ENCODE measurements around the gene CHGA. TPM values are rescaled to one million over a fixed set of nuclear protein-coding genes. Genes with fewer than 3 reads are reported as not detected.

The CHGA gene
- total RNA-seq, 1 experiment from 2014 or later, result not detected

DNA sequence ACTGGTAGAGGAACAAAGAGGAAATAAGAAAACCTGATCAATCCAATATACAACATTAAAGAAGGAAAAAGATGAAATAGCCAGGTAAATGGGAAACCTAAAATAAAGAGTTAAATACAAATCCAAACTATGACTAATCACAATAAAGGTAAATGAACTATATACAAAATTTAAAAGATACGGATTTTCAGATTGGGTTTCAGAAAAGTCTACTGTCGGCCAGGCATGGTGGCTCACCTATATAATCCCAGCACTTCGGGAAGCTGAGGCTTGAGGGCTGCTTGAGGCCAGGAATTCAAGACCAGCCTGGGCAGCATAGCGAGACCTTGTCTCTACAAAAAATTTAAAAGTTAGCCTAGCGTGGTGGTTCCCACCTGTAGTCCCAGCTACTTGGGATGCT is 39.9 kb upstream of the CHGA start (continued):
- TF ChIP-seq, protein P1, sequence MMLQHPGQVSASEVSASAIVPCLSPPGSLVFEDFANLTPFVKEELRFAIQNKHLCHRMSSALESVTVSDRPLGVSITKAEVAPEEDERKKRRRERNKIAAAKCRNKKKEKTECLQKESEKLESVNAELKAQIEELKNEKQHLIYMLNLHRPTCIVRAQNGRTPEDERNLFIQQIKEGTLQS (IDR thresholded peaks at IDR 0.05), result no peak
- TF ChIP-seq, protein P2, sequence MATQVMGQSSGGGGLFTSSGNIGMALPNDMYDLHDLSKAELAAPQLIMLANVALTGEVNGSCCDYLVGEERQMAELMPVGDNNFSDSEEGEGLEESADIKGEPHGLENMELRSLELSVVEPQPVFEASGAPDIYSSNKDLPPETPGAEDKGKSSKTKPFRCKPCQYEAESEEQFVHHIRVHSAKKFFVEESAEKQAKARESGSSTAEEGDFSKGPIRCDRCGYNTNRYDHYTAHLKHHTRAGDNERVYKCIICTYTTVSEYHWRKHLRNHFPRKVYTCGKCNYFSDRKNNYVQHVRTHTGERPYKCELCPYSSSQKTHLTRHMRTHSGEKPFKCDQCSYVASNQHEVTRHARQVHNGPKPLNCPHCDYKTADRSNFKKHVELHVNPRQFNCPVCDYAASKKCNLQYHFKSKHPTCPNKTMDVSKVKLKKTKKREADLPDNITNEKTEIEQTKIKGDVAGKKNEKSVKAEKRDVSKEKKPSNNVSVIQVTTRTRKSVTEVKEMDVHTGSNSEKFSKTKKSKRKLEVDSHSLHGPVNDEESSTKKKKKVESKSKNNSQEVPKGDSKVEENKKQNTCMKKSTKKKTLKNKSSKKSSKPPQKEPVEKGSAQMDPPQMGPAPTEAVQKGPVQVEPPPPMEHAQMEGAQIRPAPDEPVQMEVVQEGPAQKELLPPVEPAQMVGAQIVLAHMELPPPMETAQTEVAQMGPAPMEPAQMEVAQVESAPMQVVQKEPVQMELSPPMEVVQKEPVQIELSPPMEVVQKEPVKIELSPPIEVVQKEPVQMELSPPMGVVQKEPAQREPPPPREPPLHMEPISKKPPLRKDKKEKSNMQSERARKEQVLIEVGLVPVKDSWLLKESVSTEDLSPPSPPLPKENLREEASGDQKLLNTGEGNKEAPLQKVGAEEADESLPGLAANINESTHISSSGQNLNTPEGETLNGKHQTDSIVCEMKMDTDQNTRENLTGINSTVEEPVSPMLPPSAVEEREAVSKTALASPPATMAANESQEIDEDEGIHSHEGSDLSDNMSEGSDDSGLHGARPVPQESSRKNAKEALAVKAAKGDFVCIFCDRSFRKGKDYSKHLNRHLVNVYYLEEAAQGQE (IDR thresholded peaks at IDR 0.05; ENCODE audit: low read depth), result no peak
- TF ChIP-seq RAD21 (IDR thresholded peaks at IDR 0.05; ENCODE audit: low read depth) (no peak), SP1 (IDR thresholded peaks at IDR 0.05; ENCODE audit: low read depth) (no peak), CBX3 (IDR thresholded peaks at IDR 0.05; ENCODE audit: low read depth) (no peak), SIN3A (IDR thresholded peaks at IDR 0.05; ENCODE audit: low read depth) (no peak)

DNA sequence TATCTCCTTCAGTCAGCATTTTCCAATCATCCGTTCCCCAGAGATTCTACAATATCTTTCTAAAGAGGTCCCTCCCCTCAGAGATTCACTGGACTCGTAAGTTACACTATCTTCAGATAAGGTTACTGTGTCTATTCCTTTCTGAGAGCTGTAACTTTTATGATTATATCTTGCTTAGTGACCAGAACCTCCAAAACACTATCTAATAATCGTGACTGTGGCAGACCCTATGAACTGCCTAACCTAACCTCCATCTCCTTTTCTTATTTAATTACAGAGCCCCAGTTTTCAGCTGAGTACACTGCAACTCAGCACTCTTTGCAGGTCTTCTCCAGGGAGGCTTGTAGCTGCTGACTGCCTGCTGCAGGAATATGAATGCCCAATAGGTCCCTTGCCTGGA is 38.5 kb upstream of the CHGA start:
- H3K79me2 ChIP-seq (ENCODE audit: insufficient read depth, low read length), result no peaks in the 10 kb centered on the region
- H4K20me1 ChIP-seq (ENCODE audit: insufficient read depth), result no peaks in the 10 kb centered on the region
- H2AFZ ChIP-seq (ENCODE audit: low read depth, low read length, poor library complexity, severe bottlenecking), result no peak overlapping the region
- H3K9me3 ChIP-seq (ENCODE audit: control insufficient read depth in 1 of 2, insufficient read depth in 1 of 2, low read depth in 1 of 2, low read length in 2 of 2), result no peaks in the 10 kb centered on the region
- RAD21 ChIA-PET (ENCODE audit: low non-redundant PET in 1 of 2, low total read pairs in 2 of 2, uncharacterized antibody in 2 of 2, unreplicated experiment in 2 of 2), result no interaction called here
- POLR2A ChIA-PET, result no interaction called here
- CTCF ChIA-PET, result no interaction called here
- no peaks in the 10 kb centered on the region for H3K36me3 ChIP-seq (ENCODE audit: control insufficient read depth in 1 of 2, insufficient read depth in 2 of 2, low read length in 2 of 2)
- DNase-seq (ENCODE audit: low read depth, low spot score) (no peak), ATAC-seq (no peak)
- intact Hi-C loops (cut with micrococcal nuclease), result no loop called here
- BruUV-seq (replicated peaks), result no TSS peak
- no peak overlapping the region for H3K27ac ChIP-seq (ENCODE audit: low read depth, low read length)
- no peaks in the 10 kb centered on the region for H3K9me2 ChIP-seq (ENCODE audit: insufficient read depth)
- no peak overlapping the region for H3K9ac ChIP-seq (ENCODE audit: low read length)
- H3K4me2 ChIP-seq (ENCODE audit: low read length), result no peak overlapping the region
- H3K27me3 ChIP-seq (ENCODE audit: insufficient read depth, low read length), result peaks cover 17% of the 10 kb centered on the region
- H3K4me1 ChIP-seq (ENCODE audit: control insufficient read depth in 1 of 2, insufficient read depth in 2 of 2, low read length in 2 of 2), result no peaks in the 10 kb centered on the region; a peak in 2 of 4 replicates
- no peak overlapping the region for H3K4me3 ChIP-seq (replicated peaks in 1 of 2; ENCODE audit: low read depth in 1 of 2, low read length in 2 of 2)
- no peak for TF ChIP-seq POLR2AphosphoS5 (IDR thresholded peaks at IDR 0.05; ENCODE audit: low read depth, low read length)
- no peak for TF ChIP-seq FOSL1 (IDR thresholded peaks at IDR 0.05; ENCODE audit: low read depth)
- TF ChIP-seq POLR2A (IDR thresholded peaks at IDR 0.05; ENCODE audit: borderline replicate concordance, extremely low read depth, insufficient read depth, insufficient read length), result no peak
- TF ChIP-seq ELF1 (IDR thresholded peaks at IDR 0.05; ENCODE audit: borderline replicate concordance, low read depth), result no peak
- TF ChIP-seq, protein P3, sequence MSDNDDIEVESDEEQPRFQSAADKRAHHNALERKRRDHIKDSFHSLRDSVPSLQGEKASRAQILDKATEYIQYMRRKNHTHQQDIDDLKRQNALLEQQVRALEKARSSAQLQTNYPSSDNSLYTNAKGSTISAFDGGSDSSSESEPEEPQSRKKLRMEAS (IDR thresholded peaks at IDR 0.05), result no peak
- no peak for TF ChIP-seq SRF (IDR thresholded peaks at IDR 0.05; ENCODE audit: low read depth)
- TF ChIP-seq, protein P4, sequence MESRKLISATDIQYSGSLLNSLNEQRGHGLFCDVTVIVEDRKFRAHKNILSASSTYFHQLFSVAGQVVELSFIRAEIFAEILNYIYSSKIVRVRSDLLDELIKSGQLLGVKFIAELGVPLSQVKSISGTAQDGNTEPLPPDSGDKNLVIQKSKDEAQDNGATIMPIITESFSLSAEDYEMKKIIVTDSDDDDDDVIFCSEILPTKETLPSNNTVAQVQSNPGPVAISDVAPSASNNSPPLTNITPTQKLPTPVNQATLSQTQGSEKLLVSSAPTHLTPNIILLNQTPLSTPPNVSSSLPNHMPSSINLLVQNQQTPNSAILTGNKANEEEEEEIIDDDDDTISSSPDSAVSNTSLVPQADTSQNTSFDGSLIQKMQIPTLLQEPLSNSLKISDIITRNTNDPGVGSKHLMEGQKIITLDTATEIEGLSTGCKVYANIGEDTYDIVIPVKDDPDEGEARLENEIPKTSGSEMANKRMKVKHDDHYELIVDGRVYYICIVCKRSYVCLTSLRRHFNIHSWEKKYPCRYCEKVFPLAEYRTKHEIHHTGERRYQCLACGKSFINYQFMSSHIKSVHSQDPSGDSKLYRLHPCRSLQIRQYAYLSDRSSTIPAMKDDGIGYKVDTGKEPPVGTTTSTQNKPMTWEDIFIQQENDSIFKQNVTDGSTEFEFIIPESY (IDR thresholded peaks at IDR 0.05; ENCODE audit: extremely low read depth, insufficient replicate concordance, low read length), result no peak
- TF ChIP-seq TCF7L2 (IDR thresholded peaks at IDR 0.05; ENCODE audit: borderline replicate concordance, extremely low read depth, insufficient read depth, insufficient read length), result no peak
- TF ChIP-seq JUND (IDR thresholded peaks at IDR 0.05), result no peak
- TF ChIP-seq ZNF274 (IDR thresholded peaks at IDR 0.05; ENCODE audit: low read depth, low read length), result no peak
- TF ChIP-seq, protein P5, sequence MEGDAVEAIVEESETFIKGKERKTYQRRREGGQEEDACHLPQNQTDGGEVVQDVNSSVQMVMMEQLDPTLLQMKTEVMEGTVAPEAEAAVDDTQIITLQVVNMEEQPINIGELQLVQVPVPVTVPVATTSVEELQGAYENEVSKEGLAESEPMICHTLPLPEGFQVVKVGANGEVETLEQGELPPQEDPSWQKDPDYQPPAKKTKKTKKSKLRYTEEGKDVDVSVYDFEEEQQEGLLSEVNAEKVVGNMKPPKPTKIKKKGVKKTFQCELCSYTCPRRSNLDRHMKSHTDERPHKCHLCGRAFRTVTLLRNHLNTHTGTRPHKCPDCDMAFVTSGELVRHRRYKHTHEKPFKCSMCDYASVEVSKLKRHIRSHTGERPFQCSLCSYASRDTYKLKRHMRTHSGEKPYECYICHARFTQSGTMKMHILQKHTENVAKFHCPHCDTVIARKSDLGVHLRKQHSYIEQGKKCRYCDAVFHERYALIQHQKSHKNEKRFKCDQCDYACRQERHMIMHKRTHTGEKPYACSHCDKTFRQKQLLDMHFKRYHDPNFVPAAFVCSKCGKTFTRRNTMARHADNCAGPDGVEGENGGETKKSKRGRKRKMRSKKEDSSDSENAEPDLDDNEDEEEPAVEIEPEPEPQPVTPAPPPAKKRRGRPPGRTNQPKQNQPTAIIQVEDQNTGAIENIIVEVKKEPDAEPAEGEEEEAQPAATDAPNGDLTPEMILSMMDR (IDR thresholded peaks at IDR 0.05 in 2 of 3, conservative IDR thresholded peaks at IDR 0.05 in 1 of 3; ENCODE audit: borderline replicate concordance in 1 of 3, insufficient read depth in 1 of 3, low read depth in 2 of 3, low read length in 2 of 3), result no peak

All from HCT116 (cell line).